Mesothelial cell of epicardium (in vitro differentiated cells): ENCODE measurements around the gene PCDHA7. TPM values are rescaled to one million over a fixed set of nuclear protein-coding genes. Genes with fewer than 3 reads are reported as not detected.
"Not testable (repeated sequence)": the region's sequence is repeated elsewhere in the genome, so short reads cannot be mapped to it uniquely, and the experiment has no call there.

Experiments
- DNase-seq, 2 experiments: peaks; one replicate each; pipeline ENCODE4 v3.0.0; 2021; ENCODE audit warnings: low spot score in 2 of 2; ENCODE audit not compliant: unreplicated experiment in 2 of 2
- H3K27ac Mint-ChIP-seq: 2 replicates; pipeline ENCODE4 v1.8.0; 2021; ENCODE audit warnings: mixed read lengths
- H3K27me3 Mint-ChIP-seq: 2 replicates; pipeline ENCODE4 v1.8.0; 2021; ENCODE audit warnings: low read depth, mixed read lengths
- H3K36me3 Mint-ChIP-seq: 2 replicates; pipeline ENCODE4 v1.8.0; 2021; ENCODE audit warnings: mixed read lengths
- H3K4me1 Mint-ChIP-seq: 2 replicates; pipeline ENCODE4 v1.8.0; 2021; ENCODE audit warnings: mixed read lengths
- H3K4me3 Mint-ChIP-seq: 2 replicates; pipeline ENCODE4 v1.8.0; 2021; ENCODE audit warnings: mild to moderate bottlenecking, moderate library complexity, mixed read lengths
- H3K9me3 Mint-ChIP-seq: 2 replicates; pipeline ENCODE4 v1.8.0; 2021; ENCODE audit warnings: mixed read lengths
- total RNA-seq: library from RNA; stranded (reverse); gene quantifications from 3 replicates; pipeline ENCODE4 v1.2.1, GENCODE V29; 2021
- TF ChIP-seq, protein P1 (sequence below): fragments of 200-600 bp; sonication (generic); IDR thresholded peaks from one replicate; pipeline ENCODE4 v1.5.0; 2021; ENCODE audit warnings: antibody characterized with exemption; ENCODE audit not compliant: unreplicated experiment

PCDHA7 gene
- total RNA-seq, 1 donor from 2014 or later = 5.5 TPM

DNA sequence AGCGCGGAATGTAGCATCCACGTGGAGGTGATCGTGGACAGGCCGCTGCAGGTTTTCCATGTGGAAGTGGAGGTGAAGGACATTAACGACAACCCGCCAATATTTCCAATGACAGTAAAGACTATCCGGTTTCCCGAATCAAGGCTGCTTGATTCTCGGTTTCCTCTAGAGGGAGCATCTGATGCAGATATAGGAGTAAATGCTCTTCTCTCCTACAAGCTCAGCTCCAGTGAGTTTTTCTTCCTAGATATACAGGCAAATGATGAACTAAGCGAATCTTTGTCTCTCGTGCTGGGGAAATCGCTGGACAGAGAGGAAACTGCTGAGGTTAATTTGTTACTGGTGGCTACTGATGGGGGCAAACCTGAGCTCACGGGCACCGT lies 38.8 kb upstream of the PCDHA7 start:
- TF ChIP-seq, protein P1, sequence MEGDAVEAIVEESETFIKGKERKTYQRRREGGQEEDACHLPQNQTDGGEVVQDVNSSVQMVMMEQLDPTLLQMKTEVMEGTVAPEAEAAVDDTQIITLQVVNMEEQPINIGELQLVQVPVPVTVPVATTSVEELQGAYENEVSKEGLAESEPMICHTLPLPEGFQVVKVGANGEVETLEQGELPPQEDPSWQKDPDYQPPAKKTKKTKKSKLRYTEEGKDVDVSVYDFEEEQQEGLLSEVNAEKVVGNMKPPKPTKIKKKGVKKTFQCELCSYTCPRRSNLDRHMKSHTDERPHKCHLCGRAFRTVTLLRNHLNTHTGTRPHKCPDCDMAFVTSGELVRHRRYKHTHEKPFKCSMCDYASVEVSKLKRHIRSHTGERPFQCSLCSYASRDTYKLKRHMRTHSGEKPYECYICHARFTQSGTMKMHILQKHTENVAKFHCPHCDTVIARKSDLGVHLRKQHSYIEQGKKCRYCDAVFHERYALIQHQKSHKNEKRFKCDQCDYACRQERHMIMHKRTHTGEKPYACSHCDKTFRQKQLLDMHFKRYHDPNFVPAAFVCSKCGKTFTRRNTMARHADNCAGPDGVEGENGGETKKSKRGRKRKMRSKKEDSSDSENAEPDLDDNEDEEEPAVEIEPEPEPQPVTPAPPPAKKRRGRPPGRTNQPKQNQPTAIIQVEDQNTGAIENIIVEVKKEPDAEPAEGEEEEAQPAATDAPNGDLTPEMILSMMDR = no peak
- Mint-ChIP-seq H3K27ac (no peak overlapping the region), H3K27me3 (no peaks in the 10 kb centered on the region), H3K4me3 (peak overlapping the region; percentile 49), H3K9me3 (peaks cover 47% of the 10 kb centered on the region), H3K36me3 (peaks cover 26% of the 10 kb centered on the region), H3K4me1 (no peaks in the 10 kb centered on the region)
- DNase-seq = no peak

DNA sequence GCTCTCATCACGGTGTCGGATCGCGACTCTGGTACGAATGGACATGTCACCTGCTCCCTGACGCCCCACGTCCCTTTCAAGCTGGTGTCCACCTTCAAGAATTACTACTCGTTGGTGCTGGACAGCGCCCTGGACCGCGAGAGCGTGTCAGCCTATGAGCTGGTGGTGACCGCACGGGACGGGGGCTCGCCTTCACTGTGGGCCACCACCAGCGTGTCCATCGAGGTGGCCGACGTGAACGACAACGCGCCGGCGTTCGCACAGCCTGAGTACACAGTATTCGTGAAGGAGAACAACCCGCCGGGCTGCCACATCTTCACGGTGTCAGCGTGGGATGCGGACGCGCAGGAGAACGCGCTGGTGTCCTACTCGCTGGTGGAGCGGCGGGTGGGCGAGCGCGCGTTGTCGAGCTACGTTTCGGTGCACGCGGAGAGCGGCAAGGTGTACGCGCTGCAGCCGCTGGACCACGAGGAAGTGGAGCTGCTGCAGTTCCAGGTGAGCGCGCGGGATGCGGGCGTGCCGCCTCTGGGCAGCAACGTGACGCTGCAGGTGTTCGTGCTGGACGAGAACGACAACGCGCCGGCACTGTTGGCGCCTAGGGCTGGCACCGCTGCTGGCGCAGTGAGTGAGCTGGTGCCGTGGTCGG lies 37.9 kb upstream of the PCDHA7 start:
- DNase-seq, H3K4me3 Mint-ChIP-seq, H3K27me3 Mint-ChIP-seq, H3K27ac Mint-ChIP-seq, H3K4me1 Mint-ChIP-seq: not testable (repeated sequence)
- Mint-ChIP-seq H3K9me3 (peaks cover 44% of the 10 kb centered on the region), H3K36me3 (peaks cover 32% of the 10 kb centered on the region)

DNA sequence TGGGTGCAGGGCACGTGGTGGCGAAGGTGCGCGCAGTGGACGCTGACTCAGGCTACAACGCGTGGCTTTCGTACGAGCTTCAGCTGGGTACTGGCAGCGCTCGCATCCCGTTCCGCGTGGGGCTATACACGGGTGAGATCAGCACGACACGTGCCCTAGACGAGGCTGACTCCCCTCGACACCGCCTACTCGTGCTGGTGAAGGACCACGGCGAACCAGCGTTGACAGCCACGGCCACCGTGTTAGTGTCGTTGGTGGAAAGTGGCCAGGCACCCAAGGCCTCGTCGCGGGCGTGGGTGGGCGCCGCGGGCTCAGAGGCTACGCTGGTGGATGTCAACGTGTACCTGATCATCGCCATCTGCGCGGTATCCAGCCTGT lies 37.4 kb upstream of the PCDHA7 start:
- H3K27ac Mint-ChIP-seq = no peak overlapping the region
- H3K9me3 Mint-ChIP-seq = peaks cover 39% of the 10 kb centered on the region
- no peaks in the 10 kb centered on the region for H3K4me1 Mint-ChIP-seq
- H3K4me3 Mint-ChIP-seq = no peak overlapping the region
- peaks cover 33% of the 10 kb centered on the region for H3K36me3 Mint-ChIP-seq
- no peak for DNase-seq
- no peaks in the 10 kb centered on the region for H3K27me3 Mint-ChIP-seq
- TF ChIP-seq, protein P1 = no peak

DNA sequence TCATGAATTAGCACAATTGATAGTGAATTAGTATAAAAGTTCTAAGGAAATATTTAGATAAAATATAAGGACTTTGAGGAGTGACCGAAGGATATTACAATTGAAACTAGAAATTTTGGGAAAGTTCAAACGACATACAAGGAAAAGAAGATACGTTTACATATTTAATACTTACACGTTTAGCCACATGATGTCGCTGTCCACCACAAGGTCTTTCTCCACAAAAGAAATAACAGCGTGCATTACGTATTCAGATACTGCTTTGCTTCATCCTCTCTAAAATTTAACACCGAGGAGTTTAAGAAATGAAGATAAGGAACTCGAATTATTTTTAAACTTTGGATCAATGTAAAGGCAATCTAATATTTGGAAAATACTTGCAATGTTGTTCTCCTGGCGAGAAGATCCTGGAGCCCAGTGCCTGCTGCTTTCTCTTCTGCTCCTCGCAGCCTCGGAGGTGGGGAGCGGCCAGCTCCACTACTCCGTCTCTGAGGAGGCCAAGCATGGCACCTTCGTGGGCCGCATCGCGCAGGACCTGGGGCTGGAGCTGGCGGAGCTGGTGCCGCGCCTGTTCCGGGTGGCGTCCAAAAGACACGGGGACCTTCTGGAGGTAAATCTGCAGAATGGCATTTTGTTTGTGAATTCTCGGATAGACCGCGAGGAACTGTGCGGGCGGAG lies 33.1 kb upstream of the PCDHA7 start, which contains the start of gene PCDHA3:
Gene PCDHA3 (plus strand): TSS at position 242 of the 678 bp plus-strand sequence.
- peaks cover 32% of the 10 kb centered on the region for H3K9me3 Mint-ChIP-seq
- H3K36me3 Mint-ChIP-seq = peaks cover 33% of the 10 kb centered on the region
- H3K4me3 Mint-ChIP-seq = no peak within 1 kb of the TSS
- no peaks in the 10 kb centered on the region for H3K4me1 Mint-ChIP-seq
- H3K27ac Mint-ChIP-seq = no peak within 1 kb of the TSS
- no peaks in the 10 kb centered on the region for H3K27me3 Mint-ChIP-seq
- DNase-seq = no peak
- TF ChIP-seq, protein P1 = no peak

DNA sequence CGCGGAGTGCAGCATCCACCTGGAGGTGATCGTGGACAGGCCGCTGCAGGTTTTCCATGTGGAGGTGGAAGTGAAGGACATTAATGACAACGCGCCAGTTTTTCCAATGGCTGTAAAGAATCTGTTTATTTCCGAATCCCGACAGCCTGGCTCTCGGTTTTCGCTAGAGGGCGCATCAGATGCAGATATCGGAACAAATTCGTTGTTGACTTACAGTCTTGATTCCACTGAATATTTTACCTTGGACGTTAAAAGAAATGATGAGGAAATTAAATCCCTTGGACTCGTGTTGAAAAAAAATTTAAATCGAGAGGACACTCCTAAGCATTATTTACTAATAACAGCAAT lies 32.6 kb upstream of the PCDHA7 start:
- Mint-ChIP-seq H3K4me3 (no peak overlapping the region), H3K9me3 (peaks cover 32% of the 10 kb centered on the region), H3K27me3 (no peaks in the 10 kb centered on the region), H3K27ac (no peak overlapping the region), H3K36me3 (peaks cover 29% of the 10 kb centered on the region), H3K4me1 (no peaks in the 10 kb centered on the region)
- DNase-seq = no peak
- TF ChIP-seq, protein P1 = no peak

DNA sequence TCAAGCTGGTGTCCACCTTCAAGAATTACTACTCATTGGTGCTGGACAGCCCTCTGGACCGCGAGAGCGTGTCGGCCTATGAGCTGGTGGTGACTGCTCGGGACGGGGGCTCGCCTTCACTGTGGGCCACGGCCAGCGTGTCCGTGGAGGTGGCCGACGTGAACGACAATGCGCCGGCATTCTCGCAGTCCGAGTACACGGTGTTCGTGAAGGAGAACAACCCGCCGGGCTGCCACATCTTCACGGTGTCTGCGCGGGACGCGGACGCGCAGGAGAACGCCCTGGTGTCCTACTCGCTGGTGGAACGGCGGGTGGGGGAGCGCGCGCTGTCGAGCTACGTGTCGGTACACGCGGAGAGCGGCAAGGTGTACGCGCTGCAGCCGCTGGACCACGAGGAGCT lies 31.7 kb upstream of the PCDHA7 start:
- H3K4me3 Mint-ChIP-seq, DNase-seq, H3K27ac Mint-ChIP-seq, H3K27me3 Mint-ChIP-seq, H3K4me1 Mint-ChIP-seq: not testable (repeated sequence)
- H3K9me3 Mint-ChIP-seq = peaks cover 31% of the 10 kb centered on the region
- peaks cover 31% of the 10 kb centered on the region for H3K36me3 Mint-ChIP-seq
